ENCODE results near the gene GSG1.

- TF ChIP-seq FOSL1 (IDR thresholded peaks at IDR 0.05; ENCODE audit: low read depth) = no peak
- no peak for TF ChIP-seq POLR2A (IDR thresholded peaks at IDR 0.05; ENCODE audit: borderline replicate concordance, extremely low read depth, insufficient read depth, insufficient read length)
- TF ChIP-seq, protein P1, sequence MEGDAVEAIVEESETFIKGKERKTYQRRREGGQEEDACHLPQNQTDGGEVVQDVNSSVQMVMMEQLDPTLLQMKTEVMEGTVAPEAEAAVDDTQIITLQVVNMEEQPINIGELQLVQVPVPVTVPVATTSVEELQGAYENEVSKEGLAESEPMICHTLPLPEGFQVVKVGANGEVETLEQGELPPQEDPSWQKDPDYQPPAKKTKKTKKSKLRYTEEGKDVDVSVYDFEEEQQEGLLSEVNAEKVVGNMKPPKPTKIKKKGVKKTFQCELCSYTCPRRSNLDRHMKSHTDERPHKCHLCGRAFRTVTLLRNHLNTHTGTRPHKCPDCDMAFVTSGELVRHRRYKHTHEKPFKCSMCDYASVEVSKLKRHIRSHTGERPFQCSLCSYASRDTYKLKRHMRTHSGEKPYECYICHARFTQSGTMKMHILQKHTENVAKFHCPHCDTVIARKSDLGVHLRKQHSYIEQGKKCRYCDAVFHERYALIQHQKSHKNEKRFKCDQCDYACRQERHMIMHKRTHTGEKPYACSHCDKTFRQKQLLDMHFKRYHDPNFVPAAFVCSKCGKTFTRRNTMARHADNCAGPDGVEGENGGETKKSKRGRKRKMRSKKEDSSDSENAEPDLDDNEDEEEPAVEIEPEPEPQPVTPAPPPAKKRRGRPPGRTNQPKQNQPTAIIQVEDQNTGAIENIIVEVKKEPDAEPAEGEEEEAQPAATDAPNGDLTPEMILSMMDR (IDR thresholded peaks at IDR 0.05 in 2 of 3, conservative IDR thresholded peaks at IDR 0.05 in 1 of 3; ENCODE audit: borderline replicate concordance in 1 of 3, insufficient read depth in 1 of 3, low read depth in 2 of 3, low read length in 2 of 3) = no peak
- no peak for TF ChIP-seq EZH2phosphoT487 (IDR thresholded peaks at IDR 0.05; ENCODE audit: borderline replicate concordance)
- no peak for TF ChIP-seq EZH2 (IDR thresholded peaks at IDR 0.05)
- TF ChIP-seq, protein P2, sequence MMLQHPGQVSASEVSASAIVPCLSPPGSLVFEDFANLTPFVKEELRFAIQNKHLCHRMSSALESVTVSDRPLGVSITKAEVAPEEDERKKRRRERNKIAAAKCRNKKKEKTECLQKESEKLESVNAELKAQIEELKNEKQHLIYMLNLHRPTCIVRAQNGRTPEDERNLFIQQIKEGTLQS (IDR thresholded peaks at IDR 0.05) = no peak
- no peak for TF ChIP-seq TCF7L2 (IDR thresholded peaks at IDR 0.05; ENCODE audit: borderline replicate concordance, extremely low read depth, insufficient read depth, insufficient read length)
- TF ChIP-seq SRF (IDR thresholded peaks at IDR 0.05; ENCODE audit: low read depth) = no peak
- no peak for TF ChIP-seq POLR2AphosphoS5 (IDR thresholded peaks at IDR 0.05; ENCODE audit: low read depth, low read length)
- TF ChIP-seq ZNF274 (IDR thresholded peaks at IDR 0.05; ENCODE audit: low read depth, low read length) = no peak
- no peak for TF ChIP-seq YY1 (IDR thresholded peaks at IDR 0.05; ENCODE audit: extremely low read depth, insufficient replicate concordance, low read depth, low read length)
- no peak for TF ChIP-seq REST (IDR thresholded peaks at IDR 0.05; ENCODE audit: low read depth)
- TF ChIP-seq MAX (IDR thresholded peaks at IDR 0.05) = no peak
- TF ChIP-seq RAD21 (IDR thresholded peaks at IDR 0.05; ENCODE audit: low read depth) = no peak
Measured at GRCh38 chr12:13066459-13066858, 37.0 kb downstream of the GSG1 start.
